Measurements from ENCODE around the gene PRKACB.

- TF ChIP-seq, protein P1, sequence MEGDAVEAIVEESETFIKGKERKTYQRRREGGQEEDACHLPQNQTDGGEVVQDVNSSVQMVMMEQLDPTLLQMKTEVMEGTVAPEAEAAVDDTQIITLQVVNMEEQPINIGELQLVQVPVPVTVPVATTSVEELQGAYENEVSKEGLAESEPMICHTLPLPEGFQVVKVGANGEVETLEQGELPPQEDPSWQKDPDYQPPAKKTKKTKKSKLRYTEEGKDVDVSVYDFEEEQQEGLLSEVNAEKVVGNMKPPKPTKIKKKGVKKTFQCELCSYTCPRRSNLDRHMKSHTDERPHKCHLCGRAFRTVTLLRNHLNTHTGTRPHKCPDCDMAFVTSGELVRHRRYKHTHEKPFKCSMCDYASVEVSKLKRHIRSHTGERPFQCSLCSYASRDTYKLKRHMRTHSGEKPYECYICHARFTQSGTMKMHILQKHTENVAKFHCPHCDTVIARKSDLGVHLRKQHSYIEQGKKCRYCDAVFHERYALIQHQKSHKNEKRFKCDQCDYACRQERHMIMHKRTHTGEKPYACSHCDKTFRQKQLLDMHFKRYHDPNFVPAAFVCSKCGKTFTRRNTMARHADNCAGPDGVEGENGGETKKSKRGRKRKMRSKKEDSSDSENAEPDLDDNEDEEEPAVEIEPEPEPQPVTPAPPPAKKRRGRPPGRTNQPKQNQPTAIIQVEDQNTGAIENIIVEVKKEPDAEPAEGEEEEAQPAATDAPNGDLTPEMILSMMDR (IDR thresholded peaks at IDR 0.05; ENCODE audit: low read length): no peak
- TF ChIP-seq EZH2 (optimal IDR thresholded peaks at IDR 0.05; ENCODE audit: low read depth, low read length): no peak
Observed at GRCh38 chr1:84286071-84286470, 142.0 kb downstream of the PRKACB start.
